Omental fat pad (tissue), 4 donors: Measurements from ENCODE around the gene SYTL1. TPM values are rescaled to one million over a fixed set of nuclear protein-coding genes. Genes with fewer than 3 reads are reported as not detected.

Experiments used
- ATAC-seq: fragments of 150-250 bp; one replicate; pipeline ENCODE4 v1.9.1; 2016; ENCODE audit warnings: mild to moderate bottlenecking, moderate library complexity; ENCODE audit not compliant: low FRiP score
- DNase-seq: peaks from one replicate; pipeline ENCODE4 v3.0.0-alpha.2; 2019; ENCODE audit warnings: low spot score
- total RNA-seq, 4 donors: library from RNA; depleted of rRNA; stranded (reverse); fragments of >200 nt; gene quantifications; one replicate each; pipeline ENCODE4 v1.1.0, GENCODE V29; 2016
- TF ChIP-seq, protein P1 (sequence below), 3 donors: fragments of 450-650 bp; IDR thresholded peaks; one replicate each; pipeline ENCODE4 v1.5.1; 2016 to 2017; ENCODE audit warnings: antibody characterized with exemption in 3 of 3, mild to moderate bottlenecking in 3 of 3, moderate library complexity in 2 of 3

Gene SYTL1
- total RNA-seq, 4 donors from 2014 or later: 1.2 to 4.3 (median 1.9) TPM

DNA sequence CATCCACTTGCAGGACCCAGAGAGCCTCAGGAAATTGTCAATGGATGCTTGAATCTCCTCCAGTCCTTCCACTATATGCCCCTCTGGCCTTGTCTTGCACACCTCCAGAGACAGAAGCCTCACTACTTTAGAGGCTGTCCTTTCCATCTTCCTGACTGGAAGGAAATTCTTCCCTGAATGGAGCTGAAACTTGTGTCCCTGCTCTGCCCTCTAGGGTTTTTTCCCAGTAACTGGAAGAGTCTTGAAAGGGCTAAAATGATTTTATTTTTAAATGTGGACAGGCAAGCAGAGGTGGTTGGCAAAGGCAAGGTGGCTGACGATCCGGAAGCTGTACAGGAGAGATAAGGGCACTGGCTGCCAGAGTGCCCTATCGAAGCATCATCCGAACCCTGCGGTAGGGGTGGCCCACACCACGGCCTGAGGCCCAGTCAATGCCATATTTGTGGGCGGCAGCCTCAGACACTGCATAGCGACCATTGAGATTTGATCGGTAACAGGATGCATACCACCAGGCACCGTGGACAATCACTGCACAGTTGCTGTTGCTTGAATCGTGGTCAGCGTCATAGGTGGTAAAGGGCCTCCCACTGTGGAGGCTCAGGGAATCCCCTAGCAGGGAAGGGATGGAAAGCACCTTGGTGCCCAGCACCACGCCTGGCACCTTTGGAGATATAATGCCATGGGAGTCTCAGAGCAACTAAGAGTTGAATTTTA, 27.2 kb downstream of the SYTL1 start:
- ATAC-seq (no peak), DNase-seq (no peak)
- TF ChIP-seq, protein P1, sequence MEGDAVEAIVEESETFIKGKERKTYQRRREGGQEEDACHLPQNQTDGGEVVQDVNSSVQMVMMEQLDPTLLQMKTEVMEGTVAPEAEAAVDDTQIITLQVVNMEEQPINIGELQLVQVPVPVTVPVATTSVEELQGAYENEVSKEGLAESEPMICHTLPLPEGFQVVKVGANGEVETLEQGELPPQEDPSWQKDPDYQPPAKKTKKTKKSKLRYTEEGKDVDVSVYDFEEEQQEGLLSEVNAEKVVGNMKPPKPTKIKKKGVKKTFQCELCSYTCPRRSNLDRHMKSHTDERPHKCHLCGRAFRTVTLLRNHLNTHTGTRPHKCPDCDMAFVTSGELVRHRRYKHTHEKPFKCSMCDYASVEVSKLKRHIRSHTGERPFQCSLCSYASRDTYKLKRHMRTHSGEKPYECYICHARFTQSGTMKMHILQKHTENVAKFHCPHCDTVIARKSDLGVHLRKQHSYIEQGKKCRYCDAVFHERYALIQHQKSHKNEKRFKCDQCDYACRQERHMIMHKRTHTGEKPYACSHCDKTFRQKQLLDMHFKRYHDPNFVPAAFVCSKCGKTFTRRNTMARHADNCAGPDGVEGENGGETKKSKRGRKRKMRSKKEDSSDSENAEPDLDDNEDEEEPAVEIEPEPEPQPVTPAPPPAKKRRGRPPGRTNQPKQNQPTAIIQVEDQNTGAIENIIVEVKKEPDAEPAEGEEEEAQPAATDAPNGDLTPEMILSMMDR (IDR thresholded peaks at IDR 0.05): no peak

DNA sequence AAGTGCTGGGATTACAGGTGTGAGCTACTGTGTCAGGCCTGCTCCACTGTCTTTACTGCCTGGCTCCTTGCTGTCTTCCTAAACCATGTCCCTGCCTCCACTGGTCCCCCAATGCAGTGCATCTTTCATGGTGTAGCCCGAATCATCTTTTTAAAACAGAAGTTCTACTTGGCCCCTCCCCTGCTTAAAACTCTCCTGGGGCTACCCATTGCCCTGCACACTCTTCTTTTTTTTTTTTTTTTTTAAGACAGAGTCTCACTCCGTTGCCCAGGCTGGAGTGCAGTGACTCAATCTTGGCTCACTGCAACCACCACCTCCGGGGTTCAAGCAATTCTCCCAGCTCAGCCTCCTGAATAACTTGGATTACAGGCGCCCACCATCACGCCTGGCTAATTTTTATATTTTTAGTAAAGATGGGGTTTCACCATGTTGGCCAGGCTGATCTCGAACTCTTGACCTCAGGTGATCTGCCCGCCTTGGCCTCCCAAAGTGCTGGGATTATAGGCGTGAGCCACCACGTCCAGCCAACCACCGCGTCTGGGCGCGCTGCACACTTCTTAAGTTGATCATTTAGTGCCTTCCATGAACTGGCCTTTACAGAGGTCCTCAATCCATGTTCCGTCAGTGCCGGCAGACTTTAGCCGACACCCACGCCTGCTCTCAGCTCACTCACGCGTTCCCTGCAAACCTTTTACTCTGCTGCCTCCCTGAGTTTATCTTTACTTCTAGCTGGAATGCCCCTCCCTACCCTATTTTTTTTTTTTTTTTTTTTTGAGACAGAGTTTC, 30.4 kb downstream of the SYTL1 start:
- ATAC-seq: peak; percentile 70
- no peak for DNase-seq
- TF ChIP-seq, protein P1 (IDR thresholded peaks at IDR 0.05): no peak

DNA sequence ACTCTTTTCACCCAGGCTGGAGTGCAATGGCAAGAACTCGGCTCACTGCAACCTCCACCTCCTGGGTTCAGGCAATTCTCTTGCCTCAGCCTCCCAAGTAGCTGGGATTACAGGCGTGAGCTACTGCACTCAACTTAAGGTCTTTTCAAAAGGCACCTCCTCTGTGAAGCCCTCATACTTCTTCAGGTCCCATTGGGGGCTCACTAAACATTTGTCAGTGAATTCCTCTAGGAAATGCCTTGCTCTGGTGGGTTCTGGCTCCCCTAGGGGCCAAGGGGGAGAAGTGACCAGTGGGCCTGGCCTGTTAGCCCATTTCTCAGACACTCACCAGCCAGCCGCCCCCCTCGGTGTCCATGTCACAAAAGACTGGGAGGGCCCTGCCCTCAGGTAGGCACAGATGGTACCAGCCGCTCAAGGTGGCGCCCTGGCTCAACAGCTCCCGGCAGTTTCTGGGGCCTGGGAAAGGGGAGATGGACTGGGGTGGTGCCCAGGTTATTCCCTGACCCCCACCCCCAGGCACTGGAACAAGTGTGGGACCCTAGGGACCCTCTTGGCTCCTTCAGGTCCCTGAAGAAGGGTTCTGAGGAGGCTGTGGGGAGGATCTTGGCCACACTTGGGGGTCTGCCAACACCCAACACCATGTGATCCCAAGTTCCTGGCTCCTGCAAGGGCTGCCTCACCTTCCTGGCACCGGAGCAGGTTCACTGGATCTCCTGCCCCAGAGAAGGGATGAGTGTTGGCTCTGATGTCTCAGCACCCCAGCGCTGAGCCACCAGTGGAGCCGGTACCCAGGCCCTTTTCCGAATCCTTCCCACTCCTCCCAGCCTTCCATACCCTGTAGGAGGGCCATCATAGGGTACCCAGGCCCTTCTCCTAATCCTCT, 31.2 kb downstream of the SYTL1 start:
- TF ChIP-seq, protein P1 (IDR thresholded peaks at IDR 0.05): no peak
- DNase-seq (no peak), ATAC-seq (peak; percentile 20)

DNA sequence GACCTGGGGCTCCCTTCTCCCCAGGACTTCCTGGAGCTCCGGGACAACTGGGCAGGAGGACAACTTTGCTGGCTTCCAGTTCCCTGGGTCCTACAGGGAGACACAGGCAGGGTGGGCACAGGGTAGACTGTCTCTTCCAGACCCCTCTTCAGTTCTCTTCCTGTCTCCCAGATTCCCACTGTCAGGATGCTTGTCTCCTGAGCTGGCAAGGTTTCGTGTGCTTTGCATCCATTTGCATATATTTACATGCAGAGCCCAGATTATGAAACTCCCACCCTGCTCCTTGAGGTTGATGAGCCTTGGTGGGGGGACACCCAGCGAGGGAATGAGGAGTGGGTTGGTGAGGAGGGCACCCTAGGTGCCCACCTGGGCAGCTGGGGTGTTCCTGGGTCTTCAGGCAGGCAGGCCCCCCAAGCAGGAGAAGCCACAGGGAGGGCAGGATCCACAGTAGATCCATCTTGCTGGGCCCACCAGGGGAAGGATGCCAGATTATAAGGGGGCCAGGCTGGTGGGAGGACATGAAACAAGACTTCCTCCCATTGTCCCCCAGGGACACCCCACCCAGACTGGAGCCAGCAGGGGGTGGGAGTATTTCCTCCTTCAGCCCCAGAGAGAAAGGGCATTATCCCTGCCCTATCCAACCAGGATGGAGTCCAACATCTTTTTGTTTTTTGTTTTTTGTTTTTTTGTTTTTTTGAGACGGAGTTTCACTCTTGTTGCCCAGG, 32.7 kb downstream of the SYTL1 start, which contains the start of gene FCN3:
Gene FCN3 (minus strand): TSS at position 463 of the 725 bp plus-strand sequence. CDS start 6 bp downstream, at position 457.
- no peak for ATAC-seq
- TF ChIP-seq, protein P1 (IDR thresholded peaks at IDR 0.05): no peak
- DNase-seq: no peak

DNA sequence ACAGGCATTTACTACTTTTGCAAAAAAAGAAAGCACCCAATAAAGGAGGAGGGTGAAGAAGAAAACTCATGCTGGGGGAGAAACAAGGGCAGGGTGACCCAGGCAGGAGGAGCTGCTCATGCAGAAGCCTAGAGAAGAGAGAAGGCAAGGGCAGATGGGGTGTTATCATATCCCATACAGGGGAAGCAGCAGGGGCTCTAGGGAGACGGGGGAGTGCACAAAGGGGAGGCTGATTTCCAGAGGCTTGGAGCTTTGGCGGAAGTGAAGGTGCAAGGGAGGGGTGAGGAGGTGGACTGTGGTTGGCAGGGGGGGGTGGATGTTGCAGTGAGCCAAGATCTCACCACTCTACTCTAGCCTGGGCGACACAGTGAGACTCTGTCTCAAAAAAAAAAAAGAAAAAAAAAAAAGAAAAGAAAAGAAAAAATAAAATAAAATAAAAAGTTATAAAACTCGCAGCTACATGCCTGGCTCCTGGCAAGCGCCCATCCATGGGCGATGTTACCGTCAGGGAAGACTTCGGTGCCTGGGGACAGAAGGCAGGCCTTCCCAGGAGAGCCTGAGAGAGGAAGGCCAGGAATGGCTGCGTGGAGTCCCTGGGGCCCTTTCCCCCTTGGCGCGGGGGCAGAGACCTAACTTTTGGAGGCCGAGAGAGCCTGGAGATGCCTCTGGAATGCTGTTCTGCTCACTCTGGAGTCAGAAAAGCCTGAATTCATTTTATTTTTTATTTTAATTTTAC, 36.1 kb downstream of the SYTL1 start:
- ATAC-seq: no peak
- DNase-seq: no peak

More for the DNA sequence above, 36.1 kb downstream of the SYTL1 start:
- TF ChIP-seq, protein P1 (IDR thresholded peaks at IDR 0.05): no peak
